ENCODE data around the gene VIPR2. TPM values are rescaled to one million over a fixed set of nuclear protein-coding genes. Genes with fewer than 3 reads are reported as not detected.
"Not testable (repeated sequence)": the region's sequence is repeated elsewhere in the genome, so short reads cannot be mapped to it uniquely, and the experiment has no call there.

Gene VIPR2
- total RNA-seq, 1 donor: not detected

GRCh38 chr7:159004411-159004810 is 140.3 kb downstream of the VIPR2 start:
- no peak for TF ChIP-seq CTCF (IDR thresholded peaks at IDR 0.05; ENCODE audit: insufficient read depth, low read depth, low read length)
- DNase-seq (ENCODE audit: low read depth): no peak
- H3K4me3 ChIP-seq (ENCODE audit: low read depth, low read length): no peak overlapping the region

DNA sequence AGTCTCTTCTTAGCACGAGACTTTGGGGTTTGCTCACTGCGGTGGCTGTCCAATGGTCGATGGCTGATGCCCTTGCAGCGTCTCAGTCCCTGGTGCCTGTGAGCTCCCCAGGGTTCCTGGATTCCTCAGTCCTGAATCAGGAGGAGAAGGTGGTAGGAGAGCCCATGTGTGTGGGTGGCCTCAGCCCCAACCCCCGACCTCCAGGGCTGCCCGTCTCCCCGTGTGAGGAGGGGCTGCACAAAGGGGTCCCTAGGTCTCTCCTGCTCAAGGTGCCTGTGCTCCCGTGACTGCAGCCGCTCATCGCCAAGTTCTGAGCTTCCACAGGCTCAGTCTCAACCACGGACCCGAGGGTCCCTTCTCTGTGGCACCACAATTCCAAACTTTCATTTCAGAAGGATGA is 142.9 kb downstream of the VIPR2 start:
- TF ChIP-seq CTCF (IDR thresholded peaks at IDR 0.05; ENCODE audit: insufficient read depth, low read depth, low read length): no peak
- no peak overlapping the region for H3K4me3 ChIP-seq (ENCODE audit: low read depth, low read length)
- no peak for DNase-seq (ENCODE audit: low read depth)

- H3K4me3 ChIP-seq (ENCODE audit: low read depth, low read length): no peak overlapping the region
- TF ChIP-seq CTCF (IDR thresholded peaks at IDR 0.05; ENCODE audit: insufficient read depth, low read depth, low read length): no peak
- no peak for DNase-seq (ENCODE audit: low read depth)
Observed at GRCh38 chr7:159000859-159001435, 143.7 kb downstream of the VIPR2 start.

GRCh38 chr7:159000070-159000469 is 144.6 kb downstream of the VIPR2 start:
- no peak overlapping the region for H3K4me3 ChIP-seq (ENCODE audit: low read depth, low read length)
- no peak for DNase-seq (ENCODE audit: low read depth)
- no peak for TF ChIP-seq CTCF (IDR thresholded peaks at IDR 0.05; ENCODE audit: insufficient read depth, low read depth, low read length)

DNA sequence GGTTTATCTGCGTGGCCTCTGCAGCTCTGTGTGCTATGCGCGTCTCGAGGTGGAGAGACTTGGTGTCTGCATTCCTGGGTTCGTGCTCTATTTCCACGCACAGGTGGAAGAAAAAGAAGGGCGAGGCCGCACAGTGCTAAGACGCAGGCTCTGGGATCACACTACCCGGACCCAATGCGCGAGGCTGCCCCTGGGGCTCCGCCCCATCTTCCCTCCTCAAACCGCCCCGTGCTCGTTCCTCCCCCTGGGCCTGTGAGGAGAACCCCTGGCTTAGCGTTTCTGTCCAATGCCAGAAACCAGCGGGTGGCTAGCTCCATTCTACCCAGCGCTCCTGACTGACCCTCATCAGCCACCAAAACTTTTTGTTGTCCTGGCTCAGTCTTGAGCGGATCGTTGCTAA is 145.2 kb downstream of the VIPR2 start:
- H3K4me3 ChIP-seq (ENCODE audit: low read depth, low read length): no peak overlapping the region
- DNase-seq (ENCODE audit: low read depth): no peak
- no peak for TF ChIP-seq CTCF (IDR thresholded peaks at IDR 0.05; ENCODE audit: insufficient read depth, low read depth, low read length)

DNA sequence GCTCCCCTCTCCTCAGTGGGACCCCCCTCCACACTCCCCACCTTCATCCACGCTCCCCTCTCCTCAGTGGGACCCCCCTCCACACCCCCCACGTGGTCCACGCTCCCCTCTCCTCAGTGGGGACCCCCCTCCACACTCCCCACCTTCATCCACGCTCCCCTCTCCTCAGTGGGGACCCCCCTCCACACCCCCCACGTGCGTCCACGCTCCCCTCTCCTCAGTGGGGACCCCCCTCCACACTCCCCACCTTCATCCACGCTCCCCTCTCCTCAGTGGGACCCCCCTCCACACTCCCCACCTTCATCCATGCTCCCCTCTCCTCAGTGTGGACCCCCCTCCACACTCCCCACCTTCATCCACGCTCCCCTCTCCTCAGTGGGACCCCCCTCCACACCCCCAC is 146.4 kb downstream of the VIPR2 start:
- DNase-seq (ENCODE audit: low read depth); H3K4me3 ChIP-seq (ENCODE audit: low read depth, low read length): not testable (repeated sequence)

DNA sequence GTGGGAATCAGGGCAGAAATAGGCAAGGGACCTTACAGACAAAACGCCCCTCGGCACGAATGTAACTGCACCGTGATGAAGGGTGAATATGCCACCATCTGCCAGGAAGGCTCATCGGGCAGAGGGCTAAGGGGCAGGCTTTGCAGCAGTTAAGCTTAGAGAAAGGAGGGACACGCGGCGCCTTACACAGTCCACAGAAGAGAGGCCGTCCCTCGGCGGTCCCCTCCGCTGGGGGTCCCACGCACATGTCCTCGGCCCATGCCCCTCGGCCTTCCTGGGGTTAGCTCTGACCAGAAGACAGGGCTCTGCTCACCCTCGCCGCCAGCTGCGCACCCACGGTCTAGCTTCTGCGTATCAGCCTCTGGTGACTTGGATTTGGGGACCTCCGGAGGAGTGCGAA is 147.2 kb downstream of the VIPR2 start:
- DNase-seq (ENCODE audit: low read depth): no peak
- TF ChIP-seq CTCF (IDR thresholded peaks at IDR 0.05; ENCODE audit: insufficient read depth, low read depth, low read length): no peak
- no peak overlapping the region for H3K4me3 ChIP-seq (ENCODE audit: low read depth, low read length)

All from fibroblast of villous mesenchyme (primary cell).